ENCODE data around the gene GEMIN2. TPM values are rescaled to one million over a fixed set of nuclear protein-coding genes. Genes with fewer than 3 reads are reported as not detected.
A peak's percentile ranks its signal among the peaks of the same experiment; 100 is the strongest.
"Not testable (repeated sequence)": the region's sequence is repeated elsewhere in the genome, so short reads cannot be mapped to it uniquely, and the experiment has no call there.

The GEMIN2 gene
- total RNA-seq, 4 donors from 2014 or later = 9.7 to 19.8 (median 19.0) TPM

DNA sequence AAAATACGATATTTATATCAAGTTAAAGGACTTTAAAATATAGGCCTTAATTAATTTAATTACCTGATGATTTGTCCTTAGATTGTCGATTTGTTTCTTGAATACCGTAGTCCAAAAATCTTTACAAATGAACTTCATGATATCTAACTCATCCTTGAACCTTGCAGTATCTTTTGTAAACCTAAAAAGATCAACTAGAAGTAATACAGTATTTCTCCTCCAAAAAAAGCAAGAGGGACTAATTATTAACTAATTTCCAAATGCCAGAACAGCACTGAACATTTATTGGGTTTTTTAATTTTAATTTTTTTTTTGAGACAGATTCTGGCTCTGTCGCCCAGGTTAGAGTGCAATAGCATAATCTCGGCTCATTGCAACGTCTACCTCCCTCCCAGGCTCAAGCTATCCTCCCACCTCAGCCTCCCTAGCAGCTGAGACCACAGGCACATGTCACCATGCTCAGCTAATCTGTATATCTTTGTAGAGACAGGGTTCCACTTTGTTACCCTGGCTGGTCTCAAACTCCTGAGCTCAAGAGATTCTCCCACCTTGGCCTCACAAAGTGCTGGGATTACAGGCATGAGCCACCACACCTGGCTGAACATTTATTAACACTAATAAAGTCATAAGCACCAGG, 44.2 kb downstream of the GEMIN2 start:
- no peaks in the 10 kb centered on the region for H3K27me3 ChIP-seq
- TF ChIP-seq POLR2A (IDR thresholded peaks at IDR 0.05) = no peak
- TF ChIP-seq, protein P1, sequence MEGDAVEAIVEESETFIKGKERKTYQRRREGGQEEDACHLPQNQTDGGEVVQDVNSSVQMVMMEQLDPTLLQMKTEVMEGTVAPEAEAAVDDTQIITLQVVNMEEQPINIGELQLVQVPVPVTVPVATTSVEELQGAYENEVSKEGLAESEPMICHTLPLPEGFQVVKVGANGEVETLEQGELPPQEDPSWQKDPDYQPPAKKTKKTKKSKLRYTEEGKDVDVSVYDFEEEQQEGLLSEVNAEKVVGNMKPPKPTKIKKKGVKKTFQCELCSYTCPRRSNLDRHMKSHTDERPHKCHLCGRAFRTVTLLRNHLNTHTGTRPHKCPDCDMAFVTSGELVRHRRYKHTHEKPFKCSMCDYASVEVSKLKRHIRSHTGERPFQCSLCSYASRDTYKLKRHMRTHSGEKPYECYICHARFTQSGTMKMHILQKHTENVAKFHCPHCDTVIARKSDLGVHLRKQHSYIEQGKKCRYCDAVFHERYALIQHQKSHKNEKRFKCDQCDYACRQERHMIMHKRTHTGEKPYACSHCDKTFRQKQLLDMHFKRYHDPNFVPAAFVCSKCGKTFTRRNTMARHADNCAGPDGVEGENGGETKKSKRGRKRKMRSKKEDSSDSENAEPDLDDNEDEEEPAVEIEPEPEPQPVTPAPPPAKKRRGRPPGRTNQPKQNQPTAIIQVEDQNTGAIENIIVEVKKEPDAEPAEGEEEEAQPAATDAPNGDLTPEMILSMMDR (IDR thresholded peaks at IDR 0.05) = no peak
- H3K4me3 ChIP-seq = no peak overlapping the region
- intact Hi-C loops (cut with DNase I) = no loop called here
- H3K36me3 ChIP-seq = peaks cover 10 to 93% (median 14%) of the 10 kb centered on the region in 3 donors
- DNase-seq = no peak
- no peaks in the 10 kb centered on the region for H3K4me1 ChIP-seq
- no peaks in the 10 kb centered on the region for H3K9me3 ChIP-seq
- H3K27ac ChIP-seq = no peak overlapping the region
- WGBS, 2 donors = 83 to 98% methylated on average over 6 of the region's 6 CpGs

- DNase-seq = no peak
- intact Hi-C loops (cut with DNase I) = loop anchor here (10.0 kb wide), 1 partner anchor 46 kb away; the partner anchor contains the start of gene GEMIN2
- Histone ChIP-seq H3K36me3 (peaks cover 10 to 93% (median 10%) of the 10 kb centered on the region in 3 donors), H3K27ac (no peak overlapping the region), H3K4me3 (no peak overlapping the region), H3K4me1 (no peaks in the 10 kb centered on the region), H3K27me3 (no peaks in the 10 kb centered on the region), H3K9me3 (no peaks in the 10 kb centered on the region)
- WGBS, 2 donors = 89 to 100% methylated on average over 1 of the region's 1 CpG
- no peak for TF ChIP-seq POLR2A (IDR thresholded peaks at IDR 0.05)
- TF ChIP-seq, protein P1 (IDR thresholded peaks at IDR 0.05) = no peak
Measured at GRCh38 chr14:39160494-39160893, 46.4 kb downstream of the GEMIN2 start.

DNA sequence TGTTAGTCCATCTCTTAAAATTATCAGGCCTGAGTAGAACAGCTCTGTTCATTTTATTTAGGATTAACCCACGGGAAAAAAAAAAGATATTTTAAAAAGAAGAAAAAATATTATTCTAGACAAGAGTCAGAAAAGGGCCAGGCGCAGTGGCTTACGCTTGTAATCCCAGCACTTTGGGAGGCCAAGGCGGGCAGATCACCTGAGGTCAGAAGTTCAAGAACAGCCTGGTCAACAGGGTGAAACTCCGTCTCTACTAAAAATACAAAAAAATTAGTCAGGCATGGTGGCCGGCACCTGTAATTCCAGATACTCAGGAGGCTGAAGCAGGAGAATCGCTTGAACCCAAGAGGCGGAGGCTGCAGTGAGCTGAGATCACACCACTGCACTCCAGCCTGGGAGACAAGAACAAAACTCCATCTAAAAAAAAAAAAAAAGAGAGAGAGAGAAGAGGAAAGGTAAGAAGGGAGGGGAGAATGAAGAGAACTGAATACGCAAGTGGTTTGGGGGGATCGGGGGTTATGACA, 53.7 kb downstream of the GEMIN2 start:
- not testable (repeated sequence) for DNase-seq
- peaks cover 0 to 39% (median 0%) of the 10 kb centered on the region in 3 donors for H3K36me3 ChIP-seq

DNA sequence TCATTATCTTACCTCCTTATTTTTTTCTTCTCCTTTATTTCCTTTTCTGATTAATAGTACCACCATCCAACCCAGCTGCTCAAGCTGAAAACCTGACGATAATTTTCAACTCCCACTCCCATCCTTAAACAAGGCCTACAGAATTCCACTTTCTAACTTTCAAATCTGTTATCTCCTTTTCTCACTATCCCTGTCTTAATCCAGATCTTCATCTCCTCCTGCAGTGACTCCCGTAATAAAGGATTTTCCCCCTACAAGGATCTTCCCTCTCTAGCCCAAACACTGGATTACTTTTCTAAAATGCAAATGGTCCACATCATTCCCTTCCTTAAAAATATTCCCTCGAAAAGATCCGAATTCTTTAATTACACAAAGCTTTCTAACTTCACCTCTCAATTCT, 54.5 kb downstream of the GEMIN2 start:
- Histone ChIP-seq H3K4me1 (peaks cover 9 to 38% (median 17%) of the 10 kb centered on the region in 3 donors), H3K36me3 (peaks cover 0 to 32% (median 0%) of the 10 kb centered on the region in 3 donors), H3K27me3 (no peaks in the 10 kb centered on the region), H3K9me3 (no peaks in the 10 kb centered on the region), H3K4me3 (peak overlapping the region; percentile 74 to 93 (median 86)), H3K27ac (peak overlapping the region in 1 of 4 donors; percentile 95)
- DNase-seq = no peak
- TF ChIP-seq, protein P1 (IDR thresholded peaks at IDR 0.05) = no peak
- TF ChIP-seq POLR2A (IDR thresholded peaks at IDR 0.05) = no peak
- 50 to 62% methylated on average over 4 of the region's 4 CpGs for WGBS, 2 donors
- intact Hi-C loops (cut with DNase I) = loop anchor here (10.0 kb wide), 1 partner anchor 54 kb away; the partner anchor contains the start of gene GEMIN2

More for the DNA sequence above, 53.7 kb downstream of the GEMIN2 start:
- not testable (repeated sequence) for H3K27me3 ChIP-seq, H3K27ac ChIP-seq, H3K9me3 ChIP-seq
- intact Hi-C loops (cut with DNase I) = loop anchor here (10.0 kb wide), 1 partner anchor 53 kb away; the partner anchor contains the start of gene GEMIN2
- Histone ChIP-seq H3K4me1 (peaks cover 9 to 38% (median 17%) of the 10 kb centered on the region in 3 donors), H3K4me3 (peak overlapping the region in 1 of 4 donors; percentile 89)
- WGBS, 2 donors = 90 to 91% methylated on average over 10 of the region's 10 CpGs

- no peak for DNase-seq
- no peaks in the 10 kb centered on the region for H3K9me3 ChIP-seq
- intact Hi-C loops (cut with DNase I) = loop anchor here (10.0 kb wide), 1 partner anchor 55 kb away; the partner anchor contains the start of gene GEMIN2
- peaks cover 0 to 23% (median 0%) of the 10 kb centered on the region in 3 donors for H3K36me3 ChIP-seq
- TF ChIP-seq, protein P1 (IDR thresholded peaks at IDR 0.05) = no peak
- TF ChIP-seq POLR2A (IDR thresholded peaks at IDR 0.05) = no peak
- WGBS, 2 donors = 1% methylated on average over 7 of the region's 7 CpGs
- peak overlapping the region; percentile 74 to 93 (median 86) for H3K4me3 ChIP-seq
- H3K27me3 ChIP-seq = no peaks in the 10 kb centered on the region
- H3K4me1 ChIP-seq = peaks cover 9 to 46% (median 17%) of the 10 kb centered on the region in 3 donors
- peak overlapping the region; percentile 95 to 99 (median 96) for H3K27ac ChIP-seq
Measured at GRCh38 chr14:39169541-39169900, 55.4 kb downstream of the GEMIN2 start.
